ENCODE data around the gene NYNRIN.
"Not testable (repeated sequence)": the region's sequence is repeated elsewhere in the genome, so short reads cannot be mapped to it uniquely, and the experiment has no call there.

Gene NYNRIN

GRCh38 chr14:24398653-24399446 is at the start of gene NYNRIN:
Gene NYNRIN, plus strand, starts transcription at chr14:24399003. Its CDS starts 244 bp downstream, at chr14:24399247.
- peak; percentile 62 for DNase-seq (ENCODE audit: low spot score)

GRCh38 chr14:24349742-24350141 is 49.1 kb upstream of the NYNRIN start:
- no peak for DNase-seq (ENCODE audit: low spot score)

- DNase-seq (ENCODE audit: low spot score): peak; percentile 31
Observed at GRCh38 chr14:24351517-24351916, 47.3 kb upstream of the NYNRIN start.

GRCh38 chr14:24353559-24354481 is 45.0 kb upstream of the NYNRIN start:
- DNase-seq (ENCODE audit: low spot score): no peak

GRCh38 chr14:24354482-24354825 is 44.3 kb upstream of the NYNRIN start:
- DNase-seq (ENCODE audit: low spot score): not testable (repeated sequence)

GRCh38 chr14:24355009-24355408 is 43.8 kb upstream of the NYNRIN start:
- DNase-seq (ENCODE audit: low spot score): no peak

GRCh38 chr14:24356208-24356607 is 42.6 kb upstream of the NYNRIN start:
- no peak for DNase-seq (ENCODE audit: low spot score)

- DNase-seq (ENCODE audit: low spot score): no peak
Observed at GRCh38 chr14:24360281-24360680, 38.5 kb upstream of the NYNRIN start.

- no peak for DNase-seq (ENCODE audit: low spot score)
Observed at GRCh38 chr14:24361326-24361725, 37.5 kb upstream of the NYNRIN start.

GRCh38 chr14:24362241-24362960 is 36.4 kb upstream of the NYNRIN start:
- no peak for DNase-seq (ENCODE audit: low spot score)

GRCh38 chr14:24363401-24363800 is 35.4 kb upstream of the NYNRIN start:
- no peak for DNase-seq (ENCODE audit: low spot score)

- DNase-seq (ENCODE audit: low spot score): no peak
Observed at GRCh38 chr14:24364841-24365240, 34.0 kb upstream of the NYNRIN start.

- DNase-seq (ENCODE audit: low spot score): peak; percentile 62
Observed at GRCh38 chr14:24365600-24366412, 33.0 kb upstream of the NYNRIN start.

GRCh38 chr14:24366413-24366720 is 32.4 kb upstream of the NYNRIN start:
- DNase-seq (ENCODE audit: low spot score): no peak

- peak; percentile 84 for DNase-seq (ENCODE audit: low spot score)
Observed at GRCh38 chr14:24366721-24367513, 31.9 kb upstream of the NYNRIN start.

- peak; percentile 96 for DNase-seq (ENCODE audit: low spot score)
Observed at GRCh38 chr14:24367514-24368211, 31.1 kb upstream of the NYNRIN start, which contains the start of gene NFATC4. Gene NFATC4, plus strand, starts transcription at chr14:24368184. Its CDS starts 157 bp downstream, at chr14:24368341.

- no peak for DNase-seq (ENCODE audit: low spot score)
Observed at GRCh38 chr14:24368212-24368561, 30.6 kb upstream of the NYNRIN start.

- DNase-seq (ENCODE audit: low spot score): peak; percentile 83
Observed at GRCh38 chr14:24368562-24369252, 30.1 kb upstream of the NYNRIN start.

- DNase-seq (ENCODE audit: low spot score): no peak
Observed at GRCh38 chr14:24369463-24369862, 29.3 kb upstream of the NYNRIN start.
